Glutamatergic neuron (in vitro differentiated cells): ENCODE measurements around the gene MED13L. TPM values are rescaled to one million over a fixed set of nuclear protein-coding genes. Genes with fewer than 3 reads are reported as not detected.

Experiments
- DNase-seq: peaks from one replicate; pipeline ENCODE4 v3.0.0; 2022
- H3K27ac Mint-ChIP-seq: one replicate; pipeline ENCODE4 v1.8.0; 2020; ENCODE audit warnings: mild to moderate bottlenecking, mixed read lengths, inconsistent platforms; ENCODE audit not compliant: unreplicated experiment
- H3K27me3 Mint-ChIP-seq: one replicate; pipeline ENCODE4 v1.8.0; 2020; ENCODE audit warnings: mild to moderate bottlenecking, moderate library complexity, mixed read lengths, inconsistent platforms; ENCODE audit not compliant: unreplicated experiment
- H3K36me3 Mint-ChIP-seq: one replicate; pipeline ENCODE4 v1.8.0; 2020; ENCODE audit warnings: mild to moderate bottlenecking, mixed read lengths, inconsistent platforms; ENCODE audit not compliant: unreplicated experiment
- H3K4me1 Mint-ChIP-seq: one replicate; pipeline ENCODE4 v1.8.0; 2020; ENCODE audit warnings: mild to moderate bottlenecking, low read depth, mixed read lengths, inconsistent platforms; ENCODE audit not compliant: unreplicated experiment
- H3K4me3 Mint-ChIP-seq: one replicate; pipeline ENCODE4 v1.8.0; 2020; ENCODE audit warnings: mild to moderate bottlenecking, mixed read lengths, inconsistent platforms; ENCODE audit not compliant: unreplicated experiment
- H3K9me3 Mint-ChIP-seq: one replicate; pipeline ENCODE4 v1.8.0; 2020; ENCODE audit warnings: mild to moderate bottlenecking, moderate library complexity, mixed read lengths, inconsistent platforms; ENCODE audit not compliant: unreplicated experiment
- CTCF ChIP-seq: fragments of 200-600 bp; sonication (generic); IDR thresholded peaks from one replicate; pipeline ENCODE4 v1.5.0; 2021; ENCODE audit not compliant: partially characterized antibody, unreplicated experiment
- total RNA-seq: library from RNA; stranded (reverse); fragmentation: NEBNext Ultra II Directional; extraction: Animal tissue kit (Norgen Biotek cat#: 25700); gene quantifications from one replicate; pipeline ENCODE4 v1.2.1, GENCODE V29; 2021; ENCODE audit not compliant: unreplicated experiment

Gene MED13L
- total RNA-seq, 1 donor from 2014 or later = 95.5 TPM

GRCh38 chr12:116304621-116305020, 27.1 kb upstream of the MED13L start:
- Mint-ChIP-seq H3K9me3 (no peaks in the 10 kb centered on the region), H3K4me3 (no peak overlapping the region), H3K27me3 (peaks cover 2% of the 10 kb centered on the region), H3K4me1 (peaks cover 7% of the 10 kb centered on the region), H3K27ac (no peak overlapping the region), H3K36me3 (no peaks in the 10 kb centered on the region)
- no peak for DNase-seq
- no peak for TF ChIP-seq CTCF

GRCh38 chr12:116303929-116304328, 26.4 kb upstream of the MED13L start:
- Mint-ChIP-seq H3K4me3 (no peak overlapping the region), H3K9me3 (no peaks in the 10 kb centered on the region), H3K27me3 (peaks cover 2% of the 10 kb centered on the region), H3K27ac (peak overlapping the region; percentile 43), H3K36me3 (no peaks in the 10 kb centered on the region), H3K4me1 (peaks cover 7% of the 10 kb centered on the region)
- TF ChIP-seq CTCF = no peak
- no peak for DNase-seq

- no peak for DNase-seq
- H3K9me3 Mint-ChIP-seq = no peaks in the 10 kb centered on the region
- no peak overlapping the region for H3K4me3 Mint-ChIP-seq
- no peak overlapping the region for H3K27ac Mint-ChIP-seq
- H3K4me1 Mint-ChIP-seq = peaks cover 7% of the 10 kb centered on the region
- H3K36me3 Mint-ChIP-seq = no peaks in the 10 kb centered on the region
- TF ChIP-seq CTCF = no peak
- peaks cover 2% of the 10 kb centered on the region for H3K27me3 Mint-ChIP-seq
These were observed 25.6 kb upstream of the MED13L start for GRCh38 chr12:116303066-116303465.

GRCh38 chr12:116302166-116303058, 24.9 kb upstream of the MED13L start:
- no peak for TF ChIP-seq CTCF
- no peak overlapping the region for H3K4me3 Mint-ChIP-seq
- H3K4me1 Mint-ChIP-seq = peaks cover 7% of the 10 kb centered on the region
- no peak overlapping the region for H3K27ac Mint-ChIP-seq
- H3K9me3 Mint-ChIP-seq = peaks cover under 1% of the 10 kb centered on the region
- no peaks in the 10 kb centered on the region for H3K36me3 Mint-ChIP-seq
- no peak for DNase-seq
- peaks cover 2% of the 10 kb centered on the region for H3K27me3 Mint-ChIP-seq

GRCh38 chr12:116301621-116302020, 24.1 kb upstream of the MED13L start:
- Mint-ChIP-seq H3K4me1 (peaks cover 7% of the 10 kb centered on the region), H3K27ac (no peak overlapping the region), H3K4me3 (no peak overlapping the region), H3K9me3 (peaks cover 3% of the 10 kb centered on the region), H3K36me3 (no peaks in the 10 kb centered on the region), H3K27me3 (no peaks in the 10 kb centered on the region)
- no peak for TF ChIP-seq CTCF
- DNase-seq = no peak
